Activated CD4-positive, alpha-beta T cell treated with anti-CD3 and anti-CD28 coated beads, Interleukin-2, amount 10 ng/mL, durations not matched to agents 24 days and 14 days (primary cell): ENCODE results near the gene TTC9. TPM values are rescaled to one million over a fixed set of nuclear protein-coding genes. Genes with fewer than 3 reads are reported as not detected.

Source experiments
- DNase-seq: peaks from one replicate; pipeline ENCODE4 v3.0.0; 2022
- H3K27ac Mint-ChIP-seq: one replicate; pipeline ENCODE4 v1.8.0; 2022; ENCODE audit warnings: mild to moderate bottlenecking, mixed read lengths
- H3K27me3 Mint-ChIP-seq: one replicate; pipeline ENCODE4 v1.8.0; 2022; ENCODE audit warnings: mixed read lengths
- H3K36me3 Mint-ChIP-seq: one replicate; pipeline ENCODE4 v1.8.0; 2022; ENCODE audit warnings: low read depth, mild to moderate bottlenecking, mixed read lengths
- H3K4me1 Mint-ChIP-seq: one replicate; pipeline ENCODE4 v1.8.0; 2021; ENCODE audit warnings: mixed read lengths
- H3K4me3 Mint-ChIP-seq: one replicate; pipeline ENCODE4 v1.8.0; 2022; ENCODE audit warnings: mild to moderate bottlenecking, moderate library complexity, mixed read lengths
- H3K9me3 Mint-ChIP-seq: one replicate; pipeline ENCODE4 v1.8.0; 2021; ENCODE audit warnings: mixed read lengths
- intact Hi-C: fragments of 100-400 bp; cut with micrococcal nuclease; formaldehyde crosslinking; loops from one replicate; pipeline ENCODE4 v1.15.1; 2023
- total RNA-seq: library from RNA; stranded (reverse); gene quantifications from 2 replicates; pipeline ENCODE4 v1.2.3, GENCODE V29; 2022

Gene TTC9
- total RNA-seq, 1 donor from 2014 or later = 5.8 TPM

GRCh38 chr14:70722418-70722817 is 80.7 kb downstream of the TTC9 start:
- no peak for DNase-seq
- Mint-ChIP-seq H3K27ac (no peak overlapping the region), H3K36me3 (no peaks in the 10 kb centered on the region), H3K9me3 (no peaks in the 10 kb centered on the region), H3K4me1 (no peaks in the 10 kb centered on the region), H3K27me3 (no peaks in the 10 kb centered on the region), H3K4me3 (no peak overlapping the region)
- intact Hi-C loops = no loop called here

GRCh38 chr14:70723276-70723675 is 81.6 kb downstream of the TTC9 start:
- no peak overlapping the region for H3K4me3 Mint-ChIP-seq
- DNase-seq = no peak
- no peaks in the 10 kb centered on the region for H3K4me1 Mint-ChIP-seq
- H3K27ac Mint-ChIP-seq = no peak overlapping the region
- intact Hi-C loops = no loop called here
- H3K36me3 Mint-ChIP-seq = no peaks in the 10 kb centered on the region
- no peaks in the 10 kb centered on the region for H3K27me3 Mint-ChIP-seq
- no peaks in the 10 kb centered on the region for H3K9me3 Mint-ChIP-seq

- no peak for DNase-seq
- H3K4me1 Mint-ChIP-seq = no peaks in the 10 kb centered on the region
- no peaks in the 10 kb centered on the region for H3K36me3 Mint-ChIP-seq
- no peak overlapping the region for H3K4me3 Mint-ChIP-seq
- intact Hi-C loops = no loop called here
- H3K9me3 Mint-ChIP-seq = no peaks in the 10 kb centered on the region
- no peak overlapping the region for H3K27ac Mint-ChIP-seq
- H3K27me3 Mint-ChIP-seq = no peaks in the 10 kb centered on the region
These were observed 82.4 kb downstream of the TTC9 start for GRCh38 chr14:70724110-70724509.

- no peak overlapping the region for H3K4me3 Mint-ChIP-seq
- no peak overlapping the region for H3K27ac Mint-ChIP-seq
- no peaks in the 10 kb centered on the region for H3K36me3 Mint-ChIP-seq
- no peaks in the 10 kb centered on the region for H3K9me3 Mint-ChIP-seq
- no peak for DNase-seq
- intact Hi-C loops = no loop called here
- no peaks in the 10 kb centered on the region for H3K27me3 Mint-ChIP-seq
- H3K4me1 Mint-ChIP-seq = no peaks in the 10 kb centered on the region
These were observed 83.2 kb downstream of the TTC9 start for GRCh38 chr14:70724944-70725343.

Other genes starting within 250 kb of the TTC9 start
- 2.2 and 2.5 TPM in 2 replicates for gene SYNJ2BP, start 224.8 kb upstream of the TTC9 start, total RNA-seq
- not detected in 2 replicates for gene ADAM21, start 189.7 kb upstream of the TTC9 start, total RNA-seq
- gene ADAM20, start 106.9 kb upstream of the TTC9 start, total RNA-seq = 0.19 and 0.44 TPM in 2 replicates
- 57.0 and 59.7 TPM in 2 replicates for gene MED6, start 41.3 kb upstream of the TTC9 start, total RNA-seq
- 4.2 TPM in 2 replicates for gene MAP3K9, start 167.6 kb downstream of the TTC9 start, total RNA-seq